ENCODE results near the gene HS6ST1. TPM values are rescaled to one million over a fixed set of nuclear protein-coding genes. Genes with fewer than 3 reads are reported as not detected.

Gene HS6ST1
- total and polyA plus RNA-seq, 2 donors (not counting 3 experiments of a cell fraction or from before 2014, with no cell fraction given), result 12.8 to 19.4 TPM

- ChIA-PET CTCF (interaction anchor here (2.0 kb wide), 1 partner anchor 25 kb away, joined by 4 read pairs; no protein-coding TSS in a partner anchor), POLR2A (no interaction called here)
- Histone ChIP-seq H3K4me3 (replicated peaks in 1 of 3; ENCODE audit: insufficient read depth in 1 of 3, low read depth in 1 of 3, low read length in 3 of 3) (no peak overlapping the region), H3K27me3 (ENCODE audit: control insufficient read depth in 2 of 2, insufficient read depth in 2 of 2, low read length in 2 of 2) (no peaks in the 10 kb centered on the region), H3K36me3 (ENCODE audit: control insufficient read depth in 2 of 2, extremely low read depth in 1 of 2, insufficient read depth in 2 of 2, low read length in 2 of 2) (no peaks in the 10 kb centered on the region), H3K9ac (replicated peaks; ENCODE audit: extremely low read depth, insufficient read depth, low read length) (no peak overlapping the region), H3K9me3 (replicated peaks; ENCODE audit: control insufficient read depth, insufficient read depth, low read length) (no peaks in the 10 kb centered on the region), H3K4me2 (ENCODE audit: insufficient read depth, low read length) (no peak overlapping the region), H2AFZ (ENCODE audit: low read depth, low read length) (no peak overlapping the region), H4K20me1 (replicated peaks; ENCODE audit: control insufficient read depth, extremely low read depth, insufficient read depth, low read length) (no peaks in the 10 kb centered on the region), H3K9me1 (replicated peaks; ENCODE audit: control insufficient read depth, extremely low read depth, insufficient read depth, low read length) (no peaks in the 10 kb centered on the region), H3K4me1 (ENCODE audit: control insufficient read depth, extremely low read depth, insufficient read depth, low read length) (peaks cover 4% of the 10 kb centered on the region), H3K79me2 (ENCODE audit: control insufficient read depth, insufficient read depth, low read length) (no peaks in the 10 kb centered on the region), H3K27ac (ENCODE audit: insufficient read depth, low read depth, low read length) (no peak overlapping the region)
- DNase-seq (ENCODE audit: low read depth, low spot score) (no peak), FAIRE-seq (no peak)
- no TSS peak for BruUV-seq (replicated peaks)
- TF ChIP-seq MAX (IDR thresholded peaks at IDR 0.05; ENCODE audit: insufficient read depth, insufficient read length) (no peak), EZH2 (IDR thresholded peaks at IDR 0.05; ENCODE audit: borderline replicate concordance, low read depth, low read length, severe bottlenecking) (no peak), FOS (IDR thresholded peaks at IDR 0.05; ENCODE audit: borderline replicate concordance, insufficient read depth, low read length) (no peak), POLR2AphosphoS5 (IDR thresholded peaks at IDR 0.05; ENCODE audit: insufficient read depth, low read depth, low read length) (no peak), POLR2A (IDR thresholded peaks at IDR 0.05; ENCODE audit: low read depth, low read length) (no peak), GATA2 (IDR thresholded peaks at IDR 0.05; ENCODE audit: insufficient read depth, insufficient read length, low read depth, low read length) (no peak), MYC (IDR thresholded peaks at IDR 0.05; ENCODE audit: low read depth, low read length) (no peak), JUN (IDR thresholded peaks at IDR 0.05; ENCODE audit: borderline replicate concordance, insufficient read depth, insufficient read length, low read depth) (no peak), CTCF (IDR thresholded peaks at IDR 0.05; ENCODE audit: extremely low read depth in 1 of 2, insufficient read depth in 1 of 2, low read depth in 1 of 2, low read length in 2 of 2) (no peak)
- dilution Hi-C loops (cut with MboI; ENCODE audit: extremely low pct_ligation_motif_present, low sequenced_read_pairs) (no loop called here), intact Hi-C loops (cut with micrococcal nuclease) (no loop called here)
Observed at GRCh38 chr2:128308284-128308731, 10.4 kb downstream of the HS6ST1 start.
